ENCODE data around the gene NLRP1. TPM values are rescaled to one million over a fixed set of nuclear protein-coding genes. Genes with fewer than 3 reads are reported as not detected.
A peak's percentile ranks its signal among the peaks of the same experiment; 100 is the strongest.

The NLRP1 gene
- total and polyA plus RNA-seq, 2 experiments from 2014 or later = 102 to 103 TPM

DNA sequence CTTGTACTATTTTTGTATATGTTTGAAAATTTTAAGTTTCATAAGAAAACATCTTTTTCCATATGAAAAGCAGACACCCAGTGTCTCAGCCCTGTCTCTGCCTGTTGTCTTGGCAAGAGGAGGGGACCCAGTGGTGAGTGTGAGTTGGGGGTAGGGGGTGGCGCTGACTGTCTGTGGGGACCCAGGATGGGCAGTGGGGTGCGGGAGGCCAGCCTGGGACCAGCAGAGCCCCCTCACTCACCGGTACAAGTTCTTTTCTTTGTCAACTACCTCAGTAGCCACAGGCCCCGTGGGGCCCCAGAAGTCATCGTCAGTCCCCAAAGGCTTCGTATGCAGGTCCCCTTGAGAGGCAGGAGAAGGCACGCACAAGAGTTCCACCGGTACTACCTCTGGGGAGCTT is 51.7 kb downstream of the NLRP1 start:
- H3K36me3 ChIP-seq = no peaks in the 10 kb centered on the region
- no peak overlapping the region for H3K27ac ChIP-seq
- H3K27me3 ChIP-seq = no peaks in the 10 kb centered on the region
- no peaks in the 10 kb centered on the region for H3K4me1 ChIP-seq (ENCODE audit: low read depth)
- TF ChIP-seq, protein P1, sequence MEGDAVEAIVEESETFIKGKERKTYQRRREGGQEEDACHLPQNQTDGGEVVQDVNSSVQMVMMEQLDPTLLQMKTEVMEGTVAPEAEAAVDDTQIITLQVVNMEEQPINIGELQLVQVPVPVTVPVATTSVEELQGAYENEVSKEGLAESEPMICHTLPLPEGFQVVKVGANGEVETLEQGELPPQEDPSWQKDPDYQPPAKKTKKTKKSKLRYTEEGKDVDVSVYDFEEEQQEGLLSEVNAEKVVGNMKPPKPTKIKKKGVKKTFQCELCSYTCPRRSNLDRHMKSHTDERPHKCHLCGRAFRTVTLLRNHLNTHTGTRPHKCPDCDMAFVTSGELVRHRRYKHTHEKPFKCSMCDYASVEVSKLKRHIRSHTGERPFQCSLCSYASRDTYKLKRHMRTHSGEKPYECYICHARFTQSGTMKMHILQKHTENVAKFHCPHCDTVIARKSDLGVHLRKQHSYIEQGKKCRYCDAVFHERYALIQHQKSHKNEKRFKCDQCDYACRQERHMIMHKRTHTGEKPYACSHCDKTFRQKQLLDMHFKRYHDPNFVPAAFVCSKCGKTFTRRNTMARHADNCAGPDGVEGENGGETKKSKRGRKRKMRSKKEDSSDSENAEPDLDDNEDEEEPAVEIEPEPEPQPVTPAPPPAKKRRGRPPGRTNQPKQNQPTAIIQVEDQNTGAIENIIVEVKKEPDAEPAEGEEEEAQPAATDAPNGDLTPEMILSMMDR (IDR thresholded peaks at IDR 0.05; ENCODE audit: low read depth, low read length) = no peak
- H3K4me3 ChIP-seq = no peak overlapping the region
- no peaks in the 10 kb centered on the region for H3K9me3 ChIP-seq (ENCODE audit: low read depth)
- DNase-seq (ENCODE audit: low read depth in 1 of 2, low spot score in 1 of 2) = no peak

DNA sequence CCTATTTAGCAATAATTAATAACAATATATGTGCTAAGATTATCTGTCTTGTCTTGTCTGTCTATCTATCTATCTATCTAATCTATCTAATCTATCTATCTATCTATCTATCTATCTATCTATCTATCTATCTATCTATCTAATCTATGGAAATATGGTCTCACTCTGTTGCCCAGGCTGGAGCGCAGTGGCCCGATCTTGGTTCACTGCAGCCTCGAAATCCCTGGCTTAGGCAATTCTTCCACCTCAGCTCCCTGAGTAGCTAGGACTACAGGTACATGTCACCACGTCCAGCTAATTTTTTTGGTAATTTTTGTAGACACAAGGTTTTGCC is 53.3 kb downstream of the NLRP1 start:
- no peaks in the 10 kb centered on the region for H3K27me3 ChIP-seq
- no peak overlapping the region for H3K27ac ChIP-seq
- H3K9me3 ChIP-seq (ENCODE audit: low read depth) = no peaks in the 10 kb centered on the region
- no peaks in the 10 kb centered on the region for H3K36me3 ChIP-seq
- DNase-seq (ENCODE audit: low read depth in 1 of 2, low spot score in 1 of 2) = no peak
- H3K4me1 ChIP-seq (ENCODE audit: low read depth) = peaks cover 9% of the 10 kb centered on the region
- TF ChIP-seq, protein P1 (IDR thresholded peaks at IDR 0.05; ENCODE audit: low read depth, low read length) = no peak
- H3K4me3 ChIP-seq = no peak overlapping the region

- H3K27me3 ChIP-seq = no peaks in the 10 kb centered on the region
- TF ChIP-seq, protein P1 (IDR thresholded peaks at IDR 0.05; ENCODE audit: low read depth, low read length) = no peak
- peaks cover 9% of the 10 kb centered on the region for H3K4me1 ChIP-seq (ENCODE audit: low read depth)
- no peaks in the 10 kb centered on the region for H3K36me3 ChIP-seq
- no peak for DNase-seq (ENCODE audit: low read depth in 1 of 2, low spot score in 1 of 2)
- no peaks in the 10 kb centered on the region for H3K9me3 ChIP-seq (ENCODE audit: low read depth)
- no peak overlapping the region for H3K4me3 ChIP-seq
- H3K27ac ChIP-seq = no peak overlapping the region
Observed at GRCh38 chr17:5530265-5531084, 53.8 kb downstream of the NLRP1 start.

- Histone ChIP-seq H3K27me3 (no peaks in the 10 kb centered on the region), H3K36me3 (no peaks in the 10 kb centered on the region), H3K4me3 (no peak overlapping the region), H3K4me1 (ENCODE audit: low read depth) (peaks cover 9% of the 10 kb centered on the region), H3K27ac (peak overlapping the region; percentile 80), H3K9me3 (ENCODE audit: low read depth) (no peaks in the 10 kb centered on the region)
- no peak for DNase-seq (ENCODE audit: low read depth in 1 of 2, low spot score in 1 of 2)
- TF ChIP-seq, protein P1 (IDR thresholded peaks at IDR 0.05; ENCODE audit: low read depth, low read length) = no peak
Observed at GRCh38 chr17:5527601-5528250, 56.6 kb downstream of the NLRP1 start.

DNA sequence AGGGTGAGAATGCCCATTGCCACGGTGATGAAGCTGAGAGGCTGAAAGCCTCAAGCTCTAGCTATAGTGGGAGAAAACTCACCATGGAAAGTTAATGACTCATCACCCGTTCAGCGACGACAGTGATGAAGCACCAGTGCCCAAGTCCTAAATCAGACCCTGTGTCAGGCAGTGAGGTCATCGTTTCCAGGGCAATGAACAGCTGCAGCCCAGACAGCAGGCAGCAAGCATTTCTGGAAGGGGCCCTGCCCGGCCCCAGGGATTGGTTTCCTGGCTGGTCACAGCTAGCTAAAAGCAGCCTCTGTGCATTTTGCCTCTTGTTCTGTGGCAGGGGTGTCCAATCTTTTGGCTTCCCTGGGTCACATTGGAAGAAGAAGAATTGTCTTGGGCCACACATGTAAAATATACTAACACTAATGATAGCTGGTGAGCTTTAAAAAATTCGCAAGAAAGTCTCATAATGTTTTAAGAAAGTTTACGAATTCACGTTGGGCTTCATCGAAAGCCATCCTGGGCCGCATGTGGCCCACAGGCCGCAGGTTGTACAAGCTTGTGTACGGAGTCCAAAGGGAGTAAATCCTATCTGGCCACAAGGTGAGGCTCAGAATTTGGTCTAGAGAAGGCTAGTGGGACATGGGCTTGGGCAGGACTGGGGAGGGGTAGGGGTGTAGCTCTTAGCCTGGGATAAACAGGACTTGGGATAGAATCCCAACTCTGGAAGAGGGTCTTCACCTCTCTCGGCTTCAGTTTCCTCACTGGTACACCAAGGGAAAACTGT is 57.3 kb downstream of the NLRP1 start:
- Histone ChIP-seq H3K9me3 (ENCODE audit: low read depth) (no peaks in the 10 kb centered on the region), H3K27me3 (no peaks in the 10 kb centered on the region), H3K4me3 (no peak overlapping the region), H3K36me3 (no peaks in the 10 kb centered on the region), H3K27ac (peak overlapping the region; percentile 80), H3K4me1 (ENCODE audit: low read depth) (peaks cover 9% of the 10 kb centered on the region)
- TF ChIP-seq, protein P1 (IDR thresholded peaks at IDR 0.05; ENCODE audit: low read depth, low read length) = no peak
- DNase-seq (ENCODE audit: low read depth in 1 of 2, low spot score in 1 of 2) = peak; percentile 79 to 90
